ENCODE results near the gene HIPK1. TPM values are rescaled to one million over a fixed set of nuclear protein-coding genes. Genes with fewer than 3 reads are reported as not detected.

Gene HIPK1
- total and polyA plus RNA-seq, 2 of the 13 experiments (the other 11 are each of a cell fraction or from before 2014, with no cell fraction given), result 20.8 to 33.4 TPM

DNA sequence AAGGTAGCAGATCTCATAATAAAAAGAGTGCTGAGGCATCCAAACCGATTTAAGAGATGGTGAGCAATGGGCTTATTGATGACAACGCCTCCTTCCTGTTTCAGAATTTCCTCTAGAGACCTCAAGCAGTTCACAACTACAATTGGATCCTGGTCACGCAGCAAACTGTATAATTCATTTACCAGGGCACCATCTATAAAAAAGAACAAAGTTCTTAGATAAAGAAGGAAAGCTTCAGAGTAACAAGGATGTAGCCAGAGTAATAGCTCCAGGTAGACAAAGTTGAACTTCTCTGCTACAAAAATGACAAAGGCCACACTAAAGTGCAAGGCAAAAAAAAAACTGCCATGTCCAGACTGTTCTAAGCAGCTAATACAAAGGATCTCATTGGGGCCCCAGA, 27.9 kb upstream of the HIPK1 start:
- H3K4me1 ChIP-seq (ENCODE audit: insufficient read depth, low read length), result peaks cover 17% of the 10 kb centered on the region; the same call in 1 of the 2 replicates
- no TSS peak for BruUV-seq (replicated peaks)
- intact Hi-C loops (cut with micrococcal nuclease; ENCODE audit: unreplicated experiment), result no loop called here
- H4K20me1 ChIP-seq (ENCODE audit: insufficient read depth, low read length), result no peaks in the 10 kb centered on the region
- no peak overlapping the region for H3K4me2 ChIP-seq (ENCODE audit: low read depth, low read length)
- H3K27me3 ChIP-seq (ENCODE audit: control insufficient read depth in 1 of 2, insufficient read depth in 2 of 2, low read length in 2 of 2), result no peaks in the 10 kb centered on the region; a peak in 1 of 5 replicates
- H3K36me3 ChIP-seq (replicated peaks in 1 of 2; ENCODE audit: control insufficient read depth in 1 of 2, insufficient read depth in 2 of 2, low read length in 2 of 2), result peaks cover 4 to 30% of the 10 kb centered on the region in 2 experiments; a peak in 4 of 5 replicates
- DNase-seq (ENCODE audit: low spot score) (no peak), FAIRE-seq (no peak), ATAC-seq (no peak)
- ChIA-PET POLR2A (no interaction called here), CTCF (ENCODE audit: low intra/inter-chr PET ratio, low total read pairs) (no interaction called here)
- no peak overlapping the region for H3K27ac ChIP-seq (ENCODE audit: extremely low read length, insufficient read depth, low read length)
- in situ Hi-C loops (cut with HindIII; ENCODE audit: extremely low pct_ligation_motif_present, low pct_unique_long_range_greater_than_20kb), result no loop called here
- H2AFZ ChIP-seq (ENCODE audit: low read length), result no peak overlapping the region
- no peaks in the 10 kb centered on the region for H3K9me3 ChIP-seq (ENCODE audit: low read length)
- H3K9ac ChIP-seq (ENCODE audit: insufficient read depth, low read depth, low read length), result no peak overlapping the region
- WGBS (ENCODE audit: low lambda C conversion rate), result 72% methylated on average over 3 of the region's 3 CpGs
- H3K4me3 ChIP-seq (replicated peaks in 1 of 3; ENCODE audit: insufficient read depth in 1 of 3, low read depth in 2 of 3, low read length in 3 of 3), result no peak overlapping the region
- peaks cover 16% of the 10 kb centered on the region for H3K79me2 ChIP-seq (ENCODE audit: insufficient read depth, low read length)
- no peak for TF ChIP-seq ZNF672 (CRISPR knock-in tag; IDR thresholded peaks at IDR 0.05)

DNA sequence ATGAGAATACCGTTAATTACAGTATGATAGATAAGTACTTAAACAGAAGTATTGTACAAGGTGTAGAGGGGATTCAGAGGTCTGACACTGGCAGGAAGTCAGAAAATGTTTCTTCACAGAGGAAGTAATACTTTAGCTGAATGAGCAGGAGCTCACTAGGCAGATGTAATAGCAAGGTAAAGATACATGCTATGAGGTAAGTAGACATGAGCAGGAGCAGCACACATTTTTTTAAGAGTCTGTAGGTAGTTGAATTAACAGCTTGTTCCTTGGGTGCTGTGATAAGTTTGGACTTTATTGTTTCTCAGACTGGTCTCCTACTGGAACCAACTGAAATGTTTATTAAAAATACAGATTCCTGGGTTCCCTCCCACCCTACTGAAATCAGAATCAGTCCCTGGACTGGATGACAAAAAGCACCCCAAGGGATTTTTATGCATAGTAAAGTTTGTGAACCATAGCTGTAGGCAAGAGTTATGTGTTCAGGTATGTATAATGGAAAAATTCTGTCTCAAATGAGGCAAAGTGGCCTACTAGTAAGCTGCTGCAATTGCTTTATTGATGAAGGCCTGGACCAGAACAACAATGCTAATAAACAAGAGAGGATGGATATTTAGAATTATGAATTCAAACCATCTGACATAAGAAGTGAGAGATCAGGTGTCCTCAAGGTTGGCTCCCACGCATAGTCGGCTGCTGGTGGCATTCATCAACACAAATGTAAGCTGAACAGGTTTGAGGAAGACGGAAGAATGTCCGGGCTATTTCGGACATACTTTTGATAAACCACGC, 25.4 kb upstream of the HIPK1 start:
- Histone ChIP-seq H3K9ac (ENCODE audit: insufficient read depth, low read depth, low read length) (peak overlapping the region; percentile 84), H3K4me1 (ENCODE audit: insufficient read depth, low read length) (peaks cover 24% of the 10 kb centered on the region; the same call in 1 of the 2 replicates), H2AFZ (ENCODE audit: low read length) (peak overlapping the region; percentile 64), H3K4me3 (replicated peaks in 1 of 3; ENCODE audit: insufficient read depth in 1 of 3, low read depth in 2 of 3, low read length in 3 of 3) (peak overlapping the region; percentile 67 to 90 (median 73)), H3K4me2 (ENCODE audit: low read depth, low read length) (peak overlapping the region; percentile 96), H3K27ac (ENCODE audit: extremely low read length, insufficient read depth, low read length) (peak overlapping the region; percentile 78), H3K79me2 (ENCODE audit: insufficient read depth, low read length) (peaks cover 16% of the 10 kb centered on the region), H3K27me3 (ENCODE audit: control insufficient read depth in 1 of 2, insufficient read depth in 2 of 2, low read length in 2 of 2) (no peaks in the 10 kb centered on the region; a peak in 1 of 5 replicates), H3K9me3 (ENCODE audit: low read length) (no peaks in the 10 kb centered on the region), H4K20me1 (ENCODE audit: insufficient read depth, low read length) (no peaks in the 10 kb centered on the region), H3K36me3 (replicated peaks in 1 of 2; ENCODE audit: control insufficient read depth in 1 of 2, insufficient read depth in 2 of 2, low read length in 2 of 2) (peaks cover 4 to 26% of the 10 kb centered on the region in 2 experiments; a peak in 4 of 5 replicates)
- no peak for FAIRE-seq
- no TSS peak for BruUV-seq (replicated peaks)
- 24% methylated on average over 7 of the region's 7 CpGs for WGBS (ENCODE audit: low lambda C conversion rate)
- ChIA-PET CTCF (ENCODE audit: low intra/inter-chr PET ratio, low total read pairs) (no interaction called here), POLR2A (interaction anchor here (0.8 to 3.5 kb wide), 3 partner anchors 26 to 144 kb away, joined by 4 to 102 read pairs (median 9); partner anchors contain the start of genes HIPK1, PHTF1 and RSBN1)
- TF ChIP-seq, protein P1, sequence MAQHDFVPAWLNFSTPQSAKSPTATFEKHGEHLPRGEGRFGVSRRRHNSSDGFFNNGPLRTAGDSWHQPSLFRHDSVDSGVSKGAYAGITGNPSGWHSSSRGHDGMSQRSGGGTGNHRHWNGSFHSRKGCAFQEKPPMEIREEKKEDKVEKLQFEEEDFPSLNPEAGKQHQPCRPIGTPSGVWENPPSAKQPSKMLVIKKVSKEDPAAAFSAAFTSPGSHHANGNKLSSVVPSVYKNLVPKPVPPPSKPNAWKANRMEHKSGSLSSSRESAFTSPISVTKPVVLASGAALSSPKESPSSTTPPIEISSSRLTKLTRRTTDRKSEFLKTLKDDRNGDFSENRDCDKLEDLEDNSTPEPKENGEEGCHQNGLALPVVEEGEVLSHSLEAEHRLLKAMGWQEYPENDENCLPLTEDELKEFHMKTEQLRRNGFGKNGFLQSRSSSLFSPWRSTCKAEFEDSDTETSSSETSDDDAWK (CRISPR knock-in tag; IDR thresholded peaks at IDR 0.05), result no peak
- 0 out of 2 replicates have a peak, but pooled peaks have one; percentile 35 for TF ChIP-seq NKX3-1 (CRISPR knock-in tag; IDR thresholded peaks at IDR 0.05)
- ATAC-seq, result no peak
- no peak for DNase-seq (ENCODE audit: low spot score)
- intact Hi-C loops (cut with micrococcal nuclease; ENCODE audit: unreplicated experiment), result no loop called here
- in situ Hi-C loops (cut with HindIII; ENCODE audit: extremely low pct_ligation_motif_present, low pct_unique_long_range_greater_than_20kb), result no loop called here
